GM12878 (cell line): ENCODE results near the gene MGA.

Experiments
- CTCF ChIP-seq, 3 experiments: IDR thresholded peaks in 2 of 3; conservative IDR thresholded peaks in 1 of 3; 2 replicates each; pipeline ENCODE4 v1.5.1; 2011; ENCODE audit warnings: low read depth in 3 of 3, low read length in 3 of 3, mild to moderate bottlenecking in 3 of 3, control low read depth in 2 of 3, moderate library complexity in 2 of 3, inconsistent platforms in 1 of 3, mixed read lengths in 1 of 3; ENCODE audit not compliant: control insufficient read depth in 2 of 3, insufficient read depth in 1 of 3; ENCODE audit errors: extremely low read depth in 1 of 3
- EZH2 ChIP-seq: IDR thresholded peaks from 2 replicates; pipeline ENCODE4 v1.6.1; 2012; ENCODE audit warnings: low read depth, mild to moderate bottlenecking, control low read depth, inconsistent platforms, low read length, borderline replicate concordance; ENCODE audit not compliant: control insufficient read depth
- JUND ChIP-seq: IDR thresholded peaks from 2 replicates; pipeline ENCODE4 v1.6.1; 2012; ENCODE audit warnings: low read depth, mild to moderate bottlenecking, low read length, improper control_type of control experiment, moderate library complexity
- LARP7 ChIP-seq: fragments of 450-650 bp; IDR thresholded peaks from 2 replicates; pipeline ENCODE4 v1.6.1; 2017; ENCODE audit warnings: mild to moderate bottlenecking
- POLR2AphosphoS2 ChIP-seq: IDR thresholded peaks from 2 replicates; pipeline ENCODE4 v1.6.1; 2011; ENCODE audit warnings: low read depth, mild to moderate bottlenecking, low read length, improper control_type of control experiment, moderate library complexity
- RFX5 ChIP-seq: IDR thresholded peaks from 2 replicates; pipeline ENCODE4 v1.6.1; 2011; ENCODE audit warnings: low read depth, low read length, improper control_type of control experiment
- SMARCA5 ChIP-seq: fragments of 450-650 bp; IDR thresholded peaks from 2 replicates; pipeline ENCODE4 v1.6.1; 2017; ENCODE audit warnings: mild to moderate bottlenecking

- TF ChIP-seq POLR2AphosphoS2: no peak
- no peak for TF ChIP-seq CTCF (IDR thresholded peaks at IDR 0.05 in 2 of 3, conservative IDR thresholded peaks at IDR 0.05 in 1 of 3; ENCODE audit: control insufficient read depth in 2 of 3, extremely low read depth in 1 of 3, insufficient read depth in 1 of 3, low read depth in 3 of 3, low read length in 3 of 3)
- TF ChIP-seq SMARCA5: no peak
- TF ChIP-seq RFX5: no peak
- TF ChIP-seq JUND: no peak
- no peak for TF ChIP-seq EZH2
- TF ChIP-seq LARP7: no peak
Observed at GRCh38 chr15:41633609-41634008, 26.6 kb upstream of the MGA start.
